Astrocyte (in vitro differentiated cells and primary cell): ENCODE data around the gene XXYLT1.

Source experiments
- CTCF ChIP-seq: IDR thresholded peaks from 2 replicates; pipeline ENCODE4 v1.5.1; 2011; ENCODE audit warnings: low read depth, mild to moderate bottlenecking, inconsistent platforms, low read length, moderate library complexity; ENCODE audit not compliant: insufficient read depth
- EZH2 ChIP-seq: IDR thresholded peaks from 2 replicates; pipeline ENCODE4 v1.6.1; 2012; ENCODE audit warnings: mild to moderate bottlenecking, low read length, inconsistent platforms; ENCODE audit not compliant: insufficient read depth

DNA sequence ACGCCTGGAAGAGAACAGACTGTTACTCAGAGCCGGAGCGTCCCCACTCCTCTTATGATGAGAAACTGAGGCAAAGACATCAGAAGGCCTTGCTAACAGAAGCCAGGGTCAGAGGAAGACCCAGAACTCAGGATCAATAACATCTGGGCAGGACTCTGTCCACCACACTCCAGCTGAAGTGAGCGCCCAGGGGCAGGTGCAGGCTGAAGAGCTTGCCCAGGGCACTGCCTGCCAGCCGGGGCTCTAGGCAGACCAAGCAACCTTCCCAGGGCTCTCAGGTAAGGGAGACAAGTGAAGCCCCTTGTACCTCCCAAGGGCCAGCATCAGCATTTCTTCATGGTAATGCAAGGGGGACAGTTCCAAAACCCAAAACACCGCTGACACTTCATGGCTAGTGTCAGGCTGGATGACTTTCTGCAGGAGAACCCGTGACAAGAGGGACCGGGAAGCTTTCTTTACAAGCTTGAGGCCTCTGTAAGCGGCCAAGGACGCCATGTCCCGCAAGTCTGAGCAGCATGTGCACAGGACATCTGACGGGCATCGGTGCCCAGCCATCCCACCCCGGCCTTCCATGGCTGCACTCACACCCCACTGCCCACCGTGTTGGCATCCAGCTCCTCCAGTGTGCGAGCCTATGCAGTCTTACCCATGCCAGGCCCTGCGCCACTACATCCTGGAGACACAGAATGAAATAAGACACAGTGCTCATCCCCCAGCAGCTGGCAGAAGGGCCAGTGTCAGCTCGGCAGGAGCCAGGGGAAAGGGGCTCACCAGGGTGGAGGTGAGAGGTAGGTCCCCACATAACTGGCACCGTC lies 14.1 kb downstream of the XXYLT1 start:
- no peak for TF ChIP-seq CTCF
- no peak for TF ChIP-seq EZH2
